Measurements from ENCODE around the gene CDK14. TPM values are rescaled to one million over a fixed set of nuclear protein-coding genes. Genes with fewer than 3 reads are reported as not detected.

CDK14 gene
- total and polyA plus RNA-seq, 10 of the 15 experiments (the other 5 are each of a cell fraction or from before 2014, with no cell fraction given): 6.5 to 61.3 (median 24.2) TPM

DNA sequence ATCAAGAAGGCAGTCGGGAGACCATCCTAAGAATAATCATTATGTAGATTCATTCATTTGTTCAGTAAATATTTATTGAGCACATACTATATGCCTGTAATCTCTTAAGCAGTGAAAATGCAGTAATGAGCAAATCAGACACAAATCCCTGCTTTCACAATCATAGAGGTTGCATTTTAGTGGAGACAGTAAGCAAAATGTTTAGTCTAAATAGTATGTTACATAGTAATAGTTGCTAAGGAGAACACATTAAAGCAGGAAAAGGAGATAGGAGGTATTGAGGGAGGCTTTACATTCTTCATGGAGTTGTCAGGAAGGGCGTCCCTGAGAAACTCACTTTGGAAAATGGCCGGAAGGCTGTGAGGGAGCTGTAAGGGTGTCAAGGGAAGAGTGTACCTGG is 79.9 kb downstream of the CDK14 start:
- ChIA-PET SMC1A (ENCODE audit: uncharacterized antibody, unreplicated experiment) (no interaction called here), RAD21 (ENCODE audit: unreplicated experiment) (no interaction called here), POLR2A (no interaction called here), CTCF (interaction anchor here (1.0 kb wide), 1 partner anchor 13 kb away, joined by 3 read pairs; no protein-coding TSS in a partner anchor)
- Histone ChIP-seq H3K9me3 (replicated peaks; ENCODE audit: control insufficient read depth, insufficient read depth, low read length) (no peaks in the 10 kb centered on the region), H3K9ac (ENCODE audit: control insufficient read depth, insufficient read depth, low read length) (no peak overlapping the region), H3K4me1 (ENCODE audit: control insufficient read depth, insufficient read depth, low read length) (no peaks in the 10 kb centered on the region), H4K20me1 (ENCODE audit: control insufficient read depth, insufficient read depth) (no peaks in the 10 kb centered on the region), H3K27ac (ENCODE audit: control insufficient read depth, insufficient read depth) (no peak overlapping the region), H2AFZ (ENCODE audit: control insufficient read depth, low read depth, low read length) (no peak overlapping the region), H3K27me3 (replicated peaks in 1 of 2; ENCODE audit: control insufficient read depth in 2 of 2, insufficient read depth in 2 of 2, low read length in 1 of 2) (no peaks in the 10 kb centered on the region), H3K4me3 (no peak overlapping the region), H3K79me2 (ENCODE audit: control insufficient read depth, insufficient read depth, low read length) (no peaks in the 10 kb centered on the region), H3K4me2 (ENCODE audit: control insufficient read depth, insufficient read depth) (no peak overlapping the region), H3K36me3 (ENCODE audit: control insufficient read depth in 2 of 2, insufficient read depth in 2 of 2, low read length in 1 of 2) (no peaks in the 10 kb centered on the region)
- DNase-seq (ENCODE audit: low read depth, low spot score) (no peak), ATAC-seq (no peak), FAIRE-seq (no peak)
- in situ Hi-C loops (cut with MboI) (loop anchor here (25.0 kb wide), 1 partner anchor 586 kb away; the partner anchor contains the start of gene FZD1), intact Hi-C loops (cut with micrococcal nuclease; ENCODE audit: unreplicated experiment) (no loop called here)
- BruUV-seq (replicated peaks): no TSS peak
- TF ChIP-seq CHD4 (IDR thresholded peaks at IDR 0.05) (no peak), RFX5 (IDR thresholded peaks at IDR 0.05; ENCODE audit: low read depth, low read length) (no peak), SP1 (IDR thresholded peaks at IDR 0.05; ENCODE audit: low read depth, low read length) (no peak), FOS (IDR thresholded peaks at IDR 0.05; ENCODE audit: borderline replicate concordance, extremely low read depth, insufficient read length) (no peak), GABPA (IDR thresholded peaks at IDR 0.05; ENCODE audit: low read depth) (no peak), FOXM1 (IDR thresholded peaks at IDR 0.05; ENCODE audit: low read depth, low read length) (no peak), NFYA (IDR thresholded peaks at IDR 0.05; ENCODE audit: borderline replicate concordance, low read depth, low read length) (no peak), HDAC6 (IDR thresholded peaks at IDR 0.05; ENCODE audit: unreplicated experiment) (no peak), RUNX3 (IDR thresholded peaks at IDR 0.05; ENCODE audit: low read length) (no peak), NRF1 (conservative IDR thresholded peaks at IDR 0.05; ENCODE audit: low read depth, low read length) (no peak)
- TF ChIP-seq, protein P1, sequence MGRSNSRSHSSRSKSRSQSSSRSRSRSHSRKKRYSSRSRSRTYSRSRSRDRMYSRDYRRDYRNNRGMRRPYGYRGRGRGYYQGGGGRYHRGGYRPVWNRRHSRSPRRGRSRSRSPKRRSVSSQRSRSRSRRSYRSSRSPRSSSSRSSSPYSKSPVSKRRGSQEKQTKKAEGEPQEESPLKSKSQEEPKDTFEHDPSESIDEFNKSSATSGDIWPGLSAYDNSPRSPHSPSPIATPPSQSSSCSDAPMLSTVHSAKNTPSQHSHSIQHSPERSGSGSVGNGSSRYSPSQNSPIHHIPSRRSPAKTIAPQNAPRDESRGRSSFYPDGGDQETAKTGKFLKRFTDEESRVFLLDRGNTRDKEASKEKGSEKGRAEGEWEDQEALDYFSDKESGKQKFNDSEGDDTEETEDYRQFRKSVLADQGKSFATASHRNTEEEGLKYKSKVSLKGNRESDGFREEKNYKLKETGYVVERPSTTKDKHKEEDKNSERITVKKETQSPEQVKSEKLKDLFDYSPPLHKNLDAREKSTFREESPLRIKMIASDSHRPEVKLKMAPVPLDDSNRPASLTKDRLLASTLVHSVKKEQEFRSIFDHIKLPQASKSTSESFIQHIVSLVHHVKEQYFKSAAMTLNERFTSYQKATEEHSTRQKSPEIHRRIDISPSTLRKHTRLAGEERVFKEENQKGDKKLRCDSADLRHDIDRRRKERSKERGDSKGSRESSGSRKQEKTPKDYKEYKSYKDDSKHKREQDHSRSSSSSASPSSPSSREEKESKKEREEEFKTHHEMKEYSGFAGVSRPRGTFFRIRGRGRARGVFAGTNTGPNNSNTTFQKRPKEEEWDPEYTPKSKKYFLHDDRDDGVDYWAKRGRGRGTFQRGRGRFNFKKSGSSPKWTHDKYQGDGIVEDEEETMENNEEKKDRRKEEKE (IDR thresholded peaks at IDR 0.05): no peak
- TF ChIP-seq, protein P2, sequence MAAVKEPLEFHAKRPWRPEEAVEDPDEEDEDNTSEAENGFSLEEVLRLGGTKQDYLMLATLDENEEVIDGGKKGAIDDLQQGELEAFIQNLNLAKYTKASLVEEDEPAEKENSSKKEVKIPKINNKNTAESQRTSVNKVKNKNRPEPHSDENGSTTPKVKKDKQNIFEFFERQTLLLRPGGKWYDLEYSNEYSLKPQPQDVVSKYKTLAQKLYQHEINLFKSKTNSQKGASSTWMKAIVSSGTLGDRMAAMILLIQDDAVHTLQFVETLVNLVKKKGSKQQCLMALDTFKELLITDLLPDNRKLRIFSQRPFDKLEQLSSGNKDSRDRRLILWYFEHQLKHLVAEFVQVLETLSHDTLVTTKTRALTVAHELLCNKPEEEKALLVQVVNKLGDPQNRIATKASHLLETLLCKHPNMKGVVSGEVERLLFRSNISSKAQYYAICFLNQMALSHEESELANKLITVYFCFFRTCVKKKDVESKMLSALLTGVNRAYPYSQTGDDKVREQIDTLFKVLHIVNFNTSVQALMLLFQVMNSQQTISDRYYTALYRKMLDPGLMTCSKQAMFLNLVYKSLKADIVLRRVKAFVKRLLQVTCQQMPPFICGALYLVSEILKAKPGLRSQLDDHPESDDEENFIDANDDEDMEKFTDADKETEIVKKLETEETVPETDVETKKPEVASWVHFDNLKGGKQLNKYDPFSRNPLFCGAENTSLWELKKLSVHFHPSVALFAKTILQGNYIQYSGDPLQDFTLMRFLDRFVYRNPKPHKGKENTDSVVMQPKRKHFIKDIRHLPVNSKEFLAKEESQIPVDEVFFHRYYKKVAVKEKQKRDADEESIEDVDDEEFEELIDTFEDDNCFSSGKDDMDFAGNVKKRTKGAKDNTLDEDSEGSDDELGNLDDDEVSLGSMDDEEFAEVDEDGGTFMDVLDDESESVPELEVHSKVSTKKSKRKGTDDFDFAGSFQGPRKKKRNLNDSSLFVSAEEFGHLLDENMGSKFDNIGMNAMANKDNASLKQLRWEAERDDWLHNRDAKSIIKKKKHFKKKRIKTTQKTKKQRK (IDR thresholded peaks at IDR 0.05; ENCODE audit: low read depth, low read length): no peak
- TF ChIP-seq, protein P3, sequence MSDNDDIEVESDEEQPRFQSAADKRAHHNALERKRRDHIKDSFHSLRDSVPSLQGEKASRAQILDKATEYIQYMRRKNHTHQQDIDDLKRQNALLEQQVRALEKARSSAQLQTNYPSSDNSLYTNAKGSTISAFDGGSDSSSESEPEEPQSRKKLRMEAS (IDR thresholded peaks at IDR 0.05; ENCODE audit: low read depth, low read length): no peak
- WGBS (ENCODE audit: insufficient coverage, insufficient replicate concordance, low lambda C conversion rate, missing lambda C conversion rate): 79% methylated on average over 3 of the region's 3 CpGs

All from GM12878 (cell line).